Kidney (tissue), 14 donors: ENCODE measurements around the gene ZNHIT2. TPM values are rescaled to one million over a fixed set of nuclear protein-coding genes. Genes with fewer than 3 reads are reported as not detected.
A peak's percentile ranks its signal among the peaks of the same experiment; 100 is the strongest.

Experiments used
- DNase-seq, 5 donors: peaks; one replicate each; pipeline ENCODE4 v3.0.0-alpha.2; 2013 to 2020
- FAIRE-seq: peaks from 2 replicates; lab custom pipeline; 2012; peaks lifted over from hg19 to GRCh38; lab: Jason Lieb, UNC
- H3K27ac ChIP-seq, 2 donors: one replicate each; pipeline ENCODE4 v1.7.0; 2013; ENCODE audit warnings: low read depth in 2 of 2, low read length in 2 of 2, inconsistent platforms in 1 of 2
- H3K27me3 ChIP-seq: one replicate; pipeline ENCODE4 v1.7.1; 2013; ENCODE audit warnings: low read length, inconsistent platforms; ENCODE audit not compliant: control insufficient read depth, insufficient read depth
- H3K36me3 ChIP-seq, 3 donors: one replicate each; pipeline versions ENCODE4 v1.7.0 to v1.7.1; 2013; ENCODE audit warnings: low read length in 3 of 3, control low read depth in 1 of 3, inconsistent platforms in 1 of 3; ENCODE audit not compliant: insufficient read depth in 3 of 3, control insufficient read depth in 2 of 3
- H3K4me1 ChIP-seq, 3 donors: one replicate each; pipeline versions ENCODE4 v1.7.0 to v1.7.1; 2013; ENCODE audit warnings: low read length in 3 of 3, inconsistent platforms in 1 of 3, low read depth in 1 of 3; ENCODE audit not compliant: control insufficient read depth in 2 of 3, insufficient read depth in 2 of 3
- H3K4me3 ChIP-seq, 3 donors: one replicate each; pipeline versions ENCODE4 v1.7.0 to v1.8.1; 2013; ENCODE audit warnings: low read length in 3 of 3, control low read depth in 1 of 3, inconsistent platforms in 1 of 3
- H3K9ac ChIP-seq, 3 donors: one replicate each; pipeline versions ENCODE4 v1.7.0 to v1.7.1; 2013; ENCODE audit warnings: low read length in 3 of 3, control low read depth in 1 of 3, inconsistent platforms in 1 of 3
- H3K9me3 ChIP-seq, 3 donors: one replicate each; pipeline versions ENCODE4 v1.7.0 to v1.7.1; 2013; ENCODE audit warnings: low read length in 3 of 3, control low read depth in 1 of 3, inconsistent platforms in 1 of 3; ENCODE audit not compliant: control insufficient read depth in 2 of 3, insufficient read depth in 1 of 3
- CTCF ChIP-seq: IDR thresholded peaks from 3 replicates; pipeline ENCODE4 v1.5.1; 2012; ENCODE audit warnings: mild to moderate bottlenecking, moderate library complexity, borderline replicate concordance; ENCODE audit not compliant: insufficient read depth; ENCODE audit errors: extremely low read depth
- intact Hi-C: fragments of 100-400 bp; cut with DNase I; formaldehyde crosslinking; loops from one replicate; pipeline ENCODE4 v1.11.1; 2022
- polyA plus RNA-seq: library from polyadenylated mRNA; stranded (reverse); fragments of 350-450 nt; fragmentation: Illumina TruSeq; extraction: RNeasy Lipid Tissue Mini Kit (QIAGEN cat#74804); gene quantifications from one replicate; pipeline ENCODE4 v1.2.3, GENCODE V29; 2014; ENCODE audit warnings: low read depth, low replicate concordance; ENCODE audit not compliant: insufficient read depth
- total RNA-seq: library from RNA; stranded (reverse); fragmentation: NEBNext Ultra II Directional; extraction: Animal tissue kit (Norgen Biotek cat#: 25700); gene quantifications from one replicate; pipeline ENCODE4 v1.2.1, GENCODE V29; 2021
- donor health status: control.
- donor health status: control.
- donor health status: control.
- donor health status: control.
- donor health status: control.
- donor health status: DM: yes; HTN: yes; CAD: no.
- donor health status: Normal renal cell carcinoma (clear cell type).

ZNHIT2 gene
- total and polyA plus RNA-seq, 2 donors from 2014 or later = 14.0 to 21.1 TPM

- Histone ChIP-seq H3K4me1 (peaks cover 0 to 28% (median 4%) of the 10 kb centered on the region in 3 donors), H3K9me3 (no peaks in the 10 kb centered on the region), H3K9ac (no peak overlapping the region), H3K4me3 (no peak overlapping the region), H3K27me3 (no peaks in the 10 kb centered on the region), H3K27ac (no peak overlapping the region), H3K36me3 (peaks cover 0 to 4% (median 0%) of the 10 kb centered on the region in 3 donors)
- no peak for FAIRE-seq
- no peak for TF ChIP-seq CTCF
- DNase-seq = peak in 1 of 5 donors; percentile 72
- intact Hi-C loops = no loop called here
These were observed 8.0 kb downstream of the ZNHIT2 start for GRCh38 chr11:65109231-65110198.

GRCh38 chr11:65108469-65109123 is 8.9 kb downstream of the ZNHIT2 start:
- intact Hi-C loops = no loop called here
- Histone ChIP-seq H3K9me3 (no peaks in the 10 kb centered on the region), H3K27me3 (no peaks in the 10 kb centered on the region), H3K27ac (no peak overlapping the region), H3K4me1 (peaks cover 0 to 20% (median 4%) of the 10 kb centered on the region in 3 donors), H3K4me3 (no peak overlapping the region), H3K9ac (no peak overlapping the region), H3K36me3 (peaks cover 0 to 4% (median 0%) of the 10 kb centered on the region in 3 donors)
- no peak for TF ChIP-seq CTCF
- peak in 1 of 5 donors; percentile 53 for DNase-seq
- FAIRE-seq = no peak

GRCh38 chr11:65107751-65108468 is 9.6 kb downstream of the ZNHIT2 start:
- intact Hi-C loops = no loop called here
- FAIRE-seq = no peak
- H3K36me3 ChIP-seq = peaks cover 0 to 4% (median 0%) of the 10 kb centered on the region in 3 donors
- no peak overlapping the region for H3K9ac ChIP-seq
- no peaks in the 10 kb centered on the region for H3K9me3 ChIP-seq
- H3K27me3 ChIP-seq = no peaks in the 10 kb centered on the region
- H3K4me3 ChIP-seq = no peak overlapping the region
- no peak for TF ChIP-seq CTCF
- peak in 1 of 5 donors; percentile 76 for DNase-seq
- peaks cover 0 to 15% (median 4%) of the 10 kb centered on the region in 3 donors for H3K4me1 ChIP-seq
- H3K27ac ChIP-seq = no peak overlapping the region
